Endothelial cell of umbilical vein (primary cell): ENCODE data around the gene MB. TPM values are rescaled to one million over a fixed set of nuclear protein-coding genes. Genes with fewer than 3 reads are reported as not detected.

Source experiments
- BruUV-seq: library from RNA; stranded (reverse); fragments of 400-500 nt; replicated peaks from 2 replicates; lab custom pipeline; 2021; lab: Mats Ljungman, UMichigan
- CTCF ChIA-PET: fragments of 300-600, 350-600 bp; sonication (Branson Sonifier 250); formaldehyde crosslinking; loops from one replicate; lab custom pipeline; 2021; ENCODE audit warnings: antibody characterized with exemption, inconsistent platforms; lab: Charles Lee
- POLR2A ChIA-PET: fragments of 300-600, 350-600 bp; sonication (Branson Sonifier 250); formaldehyde crosslinking; loops from one replicate; lab custom pipeline; 2021; ENCODE audit warnings: antibody characterized with exemption, inconsistent platforms; lab: Charles Lee
- DNase-seq: peaks from one replicate; pipeline ENCODE4 v3.0.0-alpha.2; 2011; ENCODE audit warnings: low read depth, low spot score
- FAIRE-seq: peaks from 2 replicates; lab custom pipeline; 2011; peaks lifted over from hg19 to GRCh38; lab: Jason Lieb, UNC
- H2AFZ ChIP-seq: 2 replicates; pipeline ENCODE4 v1.6.0; 2012; ENCODE audit warnings: low read depth, low read length, control low read depth, inconsistent platforms
- H3K27ac ChIP-seq: 2 replicates; pipeline ENCODE4 v1.5.1; 2011; ENCODE audit warnings: low read depth, mild to moderate bottlenecking, control low read depth, low read length, moderate library complexity; ENCODE audit not compliant: insufficient read depth
- H3K27me3 ChIP-seq, 2 experiments: 2 replicates each; pipeline versions ENCODE4 v1.6.0 to v1.6.1; 2011; ENCODE audit warnings: low read length in 2 of 2, mixed read lengths in 1 of 2; ENCODE audit not compliant: control insufficient read depth in 2 of 2, insufficient read depth in 2 of 2
- H3K36me3 ChIP-seq, 2 experiments: 2 replicates in 1 of 2; 3 replicates in 1 of 2; pipeline ENCODE4 v1.5.1; 2011; ENCODE audit warnings: low read length in 2 of 2, mild to moderate bottlenecking in 1 of 2, moderate library complexity in 1 of 2; ENCODE audit not compliant: control insufficient read depth in 2 of 2, insufficient read depth in 2 of 2; ENCODE audit errors: extremely low read depth in 1 of 2
- H3K4me1 ChIP-seq: 3 replicates; pipeline ENCODE4 v1.5.1; 2011; ENCODE audit warnings: mild to moderate bottlenecking, low read length; ENCODE audit not compliant: control insufficient read depth, insufficient read depth; ENCODE audit errors: extremely low read depth
- H3K4me2 ChIP-seq: 2 replicates; pipeline ENCODE4 v1.6.1; 2011; ENCODE audit warnings: low read length, control low read depth, mixed read lengths; ENCODE audit not compliant: insufficient read depth
- H3K4me3 ChIP-seq, 3 experiments: fragments of 200-600 bp in 1 of 3; sonication (generic), shearing (Covaris generic) in 1 of 3; replicated peaks in 1 of 3; 2 replicates each; pipeline ENCODE4 v1.5.1; 2011 to 2016; ENCODE audit warnings: control low read depth in 3 of 3, low read length in 3 of 3, mild to moderate bottlenecking in 2 of 3, inconsistent platforms in 1 of 3, low read depth in 1 of 3, moderate library complexity in 1 of 3; ENCODE audit not compliant: insufficient read depth in 1 of 3
- H3K79me2 ChIP-seq: 2 replicates; pipeline ENCODE4 v1.6.0; 2012; ENCODE audit warnings: low read length, inconsistent platforms; ENCODE audit not compliant: control insufficient read depth, insufficient read depth
- H3K9ac ChIP-seq: replicated peaks from 2 replicates; pipeline ENCODE3; 2011; ENCODE audit warnings: low read length, control low read depth; ENCODE audit not compliant: insufficient read depth; ENCODE audit errors: extremely low read depth
- H3K9me1 ChIP-seq: replicated peaks from 3 replicates; pipeline ENCODE4 v1.6.0; 2011; ENCODE audit warnings: mild to moderate bottlenecking, low read length; ENCODE audit not compliant: control insufficient read depth, insufficient read depth; ENCODE audit errors: extremely low read depth
- H3K9me3 ChIP-seq: replicated peaks from 2 replicates; pipeline ENCODE4 v1.5.1; 2012; ENCODE audit warnings: low read length, inconsistent platforms; ENCODE audit not compliant: control insufficient read depth, insufficient read depth
- H4K20me1 ChIP-seq: replicated peaks from 2 replicates; pipeline ENCODE3; 2011; ENCODE audit warnings: mild to moderate bottlenecking, low read length; ENCODE audit not compliant: control insufficient read depth, insufficient read depth; ENCODE audit errors: extremely low read depth
- CTCF ChIP-seq, 2 donors: IDR thresholded peaks; 1 replicate in 1 of 2; 2 replicates in 1 of 2; pipeline ENCODE4 v1.5.1; 2011; ENCODE audit warnings: low read length in 2 of 2, mild to moderate bottlenecking in 2 of 2, moderate library complexity in 2 of 2, control low read depth in 1 of 2, inconsistent platforms in 1 of 2, low read depth in 1 of 2; ENCODE audit not compliant: insufficient read depth in 1 of 2; ENCODE audit errors: extremely low read depth in 1 of 2
- EZH2 ChIP-seq: IDR thresholded peaks from 2 replicates; pipeline ENCODE4 v1.6.1; 2012; ENCODE audit warnings: borderline replicate concordance, low read depth, mild to moderate bottlenecking, moderate library complexity, low read length, inconsistent platforms; ENCODE audit not compliant: severe bottlenecking
- FOS ChIP-seq: IDR thresholded peaks from 2 replicates; pipeline ENCODE4 v1.6.1; 2011; ENCODE audit warnings: mild to moderate bottlenecking, low read length, moderate library complexity, borderline replicate concordance; ENCODE audit not compliant: insufficient read depth
- GATA2 ChIP-seq: IDR thresholded peaks from 2 replicates; pipeline ENCODE4 v1.7.0; 2011; ENCODE audit warnings: low read depth, mild to moderate bottlenecking, moderate library complexity, mixed read lengths, low read length; ENCODE audit not compliant: insufficient read length, insufficient read depth
- JUN ChIP-seq: IDR thresholded peaks from 2 replicates; pipeline ENCODE4 v1.6.1; 2011; ENCODE audit warnings: borderline replicate concordance, low read depth; ENCODE audit not compliant: insufficient read length, insufficient read depth
- MAX ChIP-seq: IDR thresholded peaks from 2 replicates; pipeline ENCODE4 v1.6.1; 2011; ENCODE audit not compliant: insufficient read depth, insufficient read length
- MYC ChIP-seq: IDR thresholded peaks from one replicate; pipeline ENCODE4 v1.6.1; 2011; ENCODE audit warnings: mild to moderate bottlenecking, low read depth, low read length
- POLR2A ChIP-seq: IDR thresholded peaks from 2 replicates; pipeline ENCODE4 v1.6.1; 2012; ENCODE audit warnings: low read depth, mild to moderate bottlenecking, control low read depth, low read length
- POLR2AphosphoS5 ChIP-seq: IDR thresholded peaks from 2 replicates; pipeline ENCODE4 v1.6.1; 2012; ENCODE audit warnings: low read depth, mild to moderate bottlenecking, control low read depth, low read length, moderate library complexity; ENCODE audit not compliant: insufficient read depth
- dilution Hi-C: fragments of 300-500 bp; cut with MboI; formaldehyde crosslinking; loops from one replicate; pipeline ENCODE4 v1.15.0; 2019; ENCODE audit warnings: low sequenced_read_pairs; ENCODE audit not compliant: extremely low pct_ligation_motif_present
- intact Hi-C: fragments of 100-400 bp; cut with micrococcal nuclease; formaldehyde crosslinking; loops from one replicate; pipeline ENCODE4 v1.10.0; 2022
- polyA plus RNA-seq, 4 experiments: library from polyadenylated mRNA; depleted of rRNA in 3 of 4; stranded (reverse) in 3 of 4; unstranded in 1 of 4; fragments of >200 nt; gene quantifications; 2 replicates each; pipeline versions ENCODE4 v1.2.1 to v1.2.3, GENCODE V29; 2011 to 2012; ENCODE audit warnings: missing spikeins in 1 of 4
- total RNA-seq: library from RNA; stranded (reverse); gene quantifications from 2 replicates; pipeline ENCODE4 v1.2.3, GENCODE V29; 2021

Gene MB
- total and polyA plus RNA-seq, 2 donors (not counting 3 experiments of a cell fraction or from before 2014, with no cell fraction given), result not detected

GRCh38 chr22:35637254-35637653 lies 20.1 kb upstream of the MB start:
- DNase-seq, result no peak
- Histone ChIP-seq H3K27me3 (peaks cover 3% of the 10 kb centered on the region in 2 experiments), H3K27ac (no peak overlapping the region), H3K4me3 (no peak overlapping the region), H4K20me1 (no peaks in the 10 kb centered on the region), H3K4me2 (no peak overlapping the region), H3K9me1 (no peaks in the 10 kb centered on the region), H3K79me2 (no peaks in the 10 kb centered on the region), H2AFZ (no peak overlapping the region), H3K9ac (no peak overlapping the region), H3K36me3 (no peaks in the 10 kb centered on the region), H3K4me1 (no peaks in the 10 kb centered on the region), H3K9me3 (no peaks in the 10 kb centered on the region)
- dilution Hi-C loops (no loop called here), intact Hi-C loops (no loop called here)
- BruUV-seq, result no TSS peak
- ChIA-PET POLR2A (no interaction called here), CTCF (interaction anchor here (0.7 to 0.9 kb wide), 3 partner anchors 11 to 429 kb away, joined by 3 read pairs; partner anchors contain the start of gene APOL6)
- TF ChIP-seq POLR2AphosphoS5 (no peak), POLR2A (no peak), EZH2 (no peak), MAX (no peak), GATA2 (no peak), FOS (no peak), JUN (no peak), CTCF (IDR thresholded peaks at IDR 0.05; ENCODE audit: extremely low read depth in 1 of 2, insufficient read depth in 1 of 2, low read depth in 1 of 2, low read length in 2 of 2) (no peak), MYC (no peak)
- no peak for FAIRE-seq
